ENCODE data around the gene TMPRSS3.

The TMPRSS3 gene

GRCh38 chr21:42341776-42342542 lies 53.9 kb downstream of the TMPRSS3 start:
- Histone ChIP-seq H3K4me1 (peaks cover 6% of the 10 kb centered on the region), H3K4me2 (no peak overlapping the region), H3K9me3 (no peaks in the 10 kb centered on the region), H3K4me3 (no peak overlapping the region), H3K27me3 (no peaks in the 10 kb centered on the region), H4K20me1 (no peaks in the 10 kb centered on the region), H3K9ac (no peak overlapping the region), H3K27ac (no peak overlapping the region), H3K36me3 (no peaks in the 10 kb centered on the region)
- no peak for TF ChIP-seq Cebpa-rat (IDR thresholded peaks at IDR 0.05)

GRCh38 chr21:42340187-42341050 lies 55.4 kb downstream of the TMPRSS3 start:
- H3K4me1 ChIP-seq = peaks cover 6% of the 10 kb centered on the region
- H3K9me3 ChIP-seq = no peaks in the 10 kb centered on the region
- H3K4me3 ChIP-seq = no peak overlapping the region
- no peak overlapping the region for H3K27ac ChIP-seq
- H3K9ac ChIP-seq = no peak overlapping the region
- no peak for TF ChIP-seq Cebpa-rat (IDR thresholded peaks at IDR 0.05)
- H3K27me3 ChIP-seq = no peaks in the 10 kb centered on the region
- no peaks in the 10 kb centered on the region for H4K20me1 ChIP-seq
- no peak overlapping the region for H3K4me2 ChIP-seq
- no peaks in the 10 kb centered on the region for H3K36me3 ChIP-seq

GRCh38 chr21:42338729-42339715 lies 56.8 kb downstream of the TMPRSS3 start:
- Histone ChIP-seq H3K27ac (no peak overlapping the region), H3K9ac (no peak overlapping the region), H4K20me1 (no peaks in the 10 kb centered on the region), H3K27me3 (no peaks in the 10 kb centered on the region), H3K4me1 (peaks cover 6% of the 10 kb centered on the region), H3K9me3 (no peaks in the 10 kb centered on the region), H3K4me2 (no peak overlapping the region), H3K4me3 (no peak overlapping the region), H3K36me3 (no peaks in the 10 kb centered on the region)
- no peak for TF ChIP-seq Cebpa-rat (IDR thresholded peaks at IDR 0.05)

- H3K27me3 ChIP-seq = no peaks in the 10 kb centered on the region
Measured at GRCh38 chr21:42337830-42338728, 57.8 kb downstream of the TMPRSS3 start.

GRCh38 chr21:42337276-42337675 lies 58.6 kb downstream of the TMPRSS3 start:
- no peaks in the 10 kb centered on the region for H3K27me3 ChIP-seq
- 0 out of 2 replicates have a peak, but pooled peaks cover 4% of the 10 kb centered on the region for H3K9me3 ChIP-seq
- H3K27ac ChIP-seq = no peak overlapping the region
- TF ChIP-seq Cebpa-rat (IDR thresholded peaks at IDR 0.05) = no peak
- H3K4me1 ChIP-seq = peaks cover 6% of the 10 kb centered on the region
- H3K9ac ChIP-seq = no peak overlapping the region
- H3K4me3 ChIP-seq = no peak overlapping the region
- H4K20me1 ChIP-seq = no peaks in the 10 kb centered on the region
- H3K36me3 ChIP-seq = no peaks in the 10 kb centered on the region
- H3K4me2 ChIP-seq = no peak overlapping the region

More at GRCh38 chr21:42337830-42338728, 57.8 kb downstream of the TMPRSS3 start:
- H3K4me2 ChIP-seq = no peak overlapping the region
- no peak for TF ChIP-seq Cebpa-rat (IDR thresholded peaks at IDR 0.05)
- H3K27ac ChIP-seq = no peak overlapping the region
- no peaks in the 10 kb centered on the region for H3K36me3 ChIP-seq
- peaks cover 6% of the 10 kb centered on the region for H3K4me1 ChIP-seq
- no peak overlapping the region for H3K9ac ChIP-seq
- no peak overlapping the region for H3K4me3 ChIP-seq
- no peaks in the 10 kb centered on the region for H3K9me3 ChIP-seq
- no peaks in the 10 kb centered on the region for H4K20me1 ChIP-seq

GRCh38 chr21:42336054-42336453 lies 59.8 kb downstream of the TMPRSS3 start:
- Histone ChIP-seq H3K4me3 (no peak overlapping the region), H3K27me3 (no peaks in the 10 kb centered on the region), H3K4me1 (peaks cover 6% of the 10 kb centered on the region), H3K9ac (no peak overlapping the region), H4K20me1 (no peaks in the 10 kb centered on the region), H3K36me3 (no peaks in the 10 kb centered on the region), H3K27ac (no peak overlapping the region), H3K9me3 (peaks cover 13% of the 10 kb centered on the region), H3K4me2 (no peak overlapping the region)
- TF ChIP-seq Cebpa-rat (IDR thresholded peaks at IDR 0.05) = no peak

GRCh38 chr21:42332557-42333317 lies 63.1 kb downstream of the TMPRSS3 start:
- TF ChIP-seq Cebpa-rat (IDR thresholded peaks at IDR 0.05) = no peak
- no peak overlapping the region for H3K27ac ChIP-seq
- no peaks in the 10 kb centered on the region for H3K27me3 ChIP-seq

GRCh38 chr21:42331660-42332059 lies 64.2 kb downstream of the TMPRSS3 start:
- H4K20me1 ChIP-seq = no peaks in the 10 kb centered on the region
- no peaks in the 10 kb centered on the region for H3K27me3 ChIP-seq
- TF ChIP-seq Cebpa-rat (IDR thresholded peaks at IDR 0.05) = no peak
- no peaks in the 10 kb centered on the region for H3K36me3 ChIP-seq
- H3K9me3 ChIP-seq = peaks cover 13% of the 10 kb centered on the region
- H3K27ac ChIP-seq = no peak overlapping the region
- no peak overlapping the region for H3K9ac ChIP-seq
- no peak overlapping the region for H3K4me2 ChIP-seq
- no peaks in the 10 kb centered on the region for H3K4me1 ChIP-seq
- H3K4me3 ChIP-seq = no peak overlapping the region

More at GRCh38 chr21:42332557-42333317, 63.1 kb downstream of the TMPRSS3 start:
- no peak overlapping the region for H3K4me2 ChIP-seq
- 0 out of 2 replicates have a peak, but pooled peaks cover under 1% of the 10 kb centered on the region for H3K4me1 ChIP-seq
- peaks cover 13% of the 10 kb centered on the region for H3K9me3 ChIP-seq
- H3K36me3 ChIP-seq = no peaks in the 10 kb centered on the region
- no peaks in the 10 kb centered on the region for H4K20me1 ChIP-seq
- no peak overlapping the region for H3K9ac ChIP-seq
- H3K4me3 ChIP-seq = no peak overlapping the region
